HepG2 (cell line): Measurements from ENCODE around the gene NDUFB6. TPM values are rescaled to one million over a fixed set of nuclear protein-coding genes. Genes with fewer than 3 reads are reported as not detected.

Experiments
- ARHGAP35 ChIP-seq: sonication (generic); formaldehyde crosslinking; IDR thresholded peaks from 2 replicates; pipeline ENCODE4 v1.9.0; 2022; ENCODE audit warnings: mild to moderate bottlenecking, inconsistent platforms, moderate library complexity, missing genetic modification reagents, borderline replicate concordance
- CC2D1A ChIP-seq: sonication (generic); formaldehyde crosslinking; IDR thresholded peaks from 2 replicates; pipeline ENCODE4 v1.8.1; 2023; ENCODE audit warnings: mild to moderate bottlenecking, missing genetic modification reagents
- GABPA ChIP-seq, 2 experiments: IDR thresholded peaks; 2 replicates each; pipeline ENCODE4 v1.6.1; 2011 to 2016; ENCODE audit warnings: low read depth in 2 of 2, low read length in 1 of 2, missing biosample characterization in 1 of 2, missing genetic modification characterization in 1 of 2
- THYN1 ChIP-seq: sonication (generic); formaldehyde crosslinking; IDR thresholded peaks from 2 replicates; pipeline ENCODE4 v1.8.1; 2023; ENCODE audit warnings: low read depth, mild to moderate bottlenecking, moderate library complexity, missing genetic modification reagents, borderline replicate concordance
- ZNF138 ChIP-seq: sonication (generic); formaldehyde crosslinking; IDR thresholded peaks from 2 replicates; pipeline ENCODE4 v1.5.0; 2020; ENCODE audit warnings: mild to moderate bottlenecking, low read depth, missing genetic modification reagents
- ZNF263 ChIP-seq: sonication (generic); formaldehyde crosslinking; IDR thresholded peaks from 2 replicates; pipeline ENCODE4 v1.4.0; 2020; ENCODE audit warnings: missing genetic modification reagents
- ZNF619 ChIP-seq: sonication (generic); formaldehyde crosslinking; IDR thresholded peaks from 2 replicates; pipeline ENCODE4 v1.4.0; 2020; ENCODE audit warnings: mild to moderate bottlenecking, missing genetic modification reagents
- polyA plus RNA-seq, 8 experiments: library from polyadenylated mRNA; depleted of rRNA in 3 of 8; stranded (reverse) in 7 of 8; unstranded in 1 of 8; fragments of >200 nt; fragmentation: Illumina TruSeq in 4 of 8; extraction: Trizol in 4 of 8; gene quantifications; 2 replicates each; pipeline versions ENCODE4 v1.2.1 to v1.2.3, GENCODE V29; 2011 to 2016; ENCODE audit warnings: low read depth in 4 of 8, missing spikeins in 1 of 8, mixed read lengths in 1 of 8; ENCODE audit not compliant: insufficient read depth in 1 of 8
- total RNA-seq, 5 experiments: library from RNA; depleted of rRNA; stranded (reverse); fragments of >200 nt; fragmentation: Illumina TruSeq; extraction: Trizol; gene quantifications; 2 replicates each; pipeline ENCODE4 v1.2.3, GENCODE V29; 2016; ENCODE audit warnings: low read depth in 1 of 5
- TF ChIP-seq, protein P1 (sequence below): sonication (generic); formaldehyde crosslinking; IDR thresholded peaks from 2 replicates; pipeline ENCODE4 v1.5.0; 2020; ENCODE audit warnings: missing genetic modification reagents
- TF ChIP-seq, protein P2 (sequence below): sonication (generic); formaldehyde crosslinking; IDR thresholded peaks from 2 replicates; pipeline ENCODE4 v1.5.0; 2020; ENCODE audit warnings: mild to moderate bottlenecking, missing genetic modification reagents
- TF ChIP-seq, protein P3 (sequence below): sonication (generic); formaldehyde crosslinking; conservative IDR thresholded peaks from 2 replicates; pipeline ENCODE4 v1.8.0; 2022; ENCODE audit warnings: low read depth, missing genetic modification reagents
- TF ChIP-seq, protein P4 (sequence below), 2 experiments: sonication (generic) in 1 of 2; formaldehyde crosslinking in 1 of 2; IDR thresholded peaks; 2 replicates each; pipeline versions ENCODE4 v1.6.1 to v1.9.0; 2014 to 2022; ENCODE audit warnings: antibody characterized with exemption in 1 of 2, borderline replicate concordance in 1 of 2, inconsistent platforms in 1 of 2, low read depth in 1 of 2, missing genetic modification reagents in 1 of 2
- TF ChIP-seq, protein P5 (sequence below): sonication (generic); formaldehyde crosslinking; IDR thresholded peaks from 2 replicates; pipeline ENCODE4 v1.9.0; 2022; ENCODE audit warnings: low read depth, missing genetic modification reagents
- TF ChIP-seq, protein P6 (sequence below): sonication (generic); formaldehyde crosslinking; IDR thresholded peaks from 2 replicates; pipeline ENCODE4 v1.4.0; 2020; ENCODE audit warnings: missing genetic modification reagents, borderline replicate concordance

Gene NDUFB6
- total and polyA plus RNA-seq, 2 of the 13 experiments (the other 11 are each of a cell fraction or from before 2014, with no cell fraction given) = 31.2 to 81.9 TPM

DNA sequence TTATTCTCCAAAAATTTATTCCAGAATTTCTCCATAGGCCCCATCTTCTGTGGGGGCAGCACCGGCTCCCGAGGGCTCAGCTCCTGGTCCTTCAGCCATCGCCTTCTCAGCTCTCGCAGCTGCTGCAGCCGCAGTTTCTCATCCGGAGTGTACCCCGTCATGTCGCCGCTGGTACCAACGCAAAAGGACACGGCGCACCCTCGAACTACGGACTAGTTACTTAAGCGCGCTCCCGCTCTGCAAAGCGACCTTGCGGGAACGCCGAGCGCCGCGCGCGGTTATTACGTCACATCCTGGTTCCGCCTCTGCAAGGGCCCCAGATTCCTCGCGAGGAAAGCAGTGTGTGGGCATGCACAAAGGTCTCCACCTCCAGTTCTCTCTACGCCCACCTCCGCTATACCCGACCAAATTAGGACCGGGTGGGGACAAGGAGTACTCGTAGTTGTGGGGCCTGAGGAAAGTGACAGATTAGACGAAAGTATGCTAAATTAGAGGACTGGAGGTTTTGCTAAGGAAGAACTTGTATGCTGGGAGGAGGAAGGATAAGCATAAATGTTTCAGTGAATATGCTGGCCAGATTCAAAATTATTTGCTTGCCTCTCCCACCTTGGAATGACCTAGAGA is at the start of gene NDUFB6 (continued):
- TF ChIP-seq, protein P1, sequence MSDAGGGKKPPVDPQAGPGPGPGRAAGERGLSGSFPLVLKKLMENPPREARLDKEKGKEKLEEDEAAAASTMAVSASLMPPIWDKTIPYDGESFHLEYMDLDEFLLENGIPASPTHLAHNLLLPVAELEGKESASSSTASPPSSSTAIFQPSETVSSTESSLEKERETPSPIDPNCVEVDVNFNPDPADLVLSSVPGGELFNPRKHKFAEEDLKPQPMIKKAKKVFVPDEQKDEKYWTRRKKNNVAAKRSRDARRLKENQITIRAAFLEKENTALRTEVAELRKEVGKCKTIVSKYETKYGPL (CRISPR knock-in tag) = 0 out of 2 replicates have a peak, but pooled peaks have one; percentile 27
- TF ChIP-seq, protein P2, sequence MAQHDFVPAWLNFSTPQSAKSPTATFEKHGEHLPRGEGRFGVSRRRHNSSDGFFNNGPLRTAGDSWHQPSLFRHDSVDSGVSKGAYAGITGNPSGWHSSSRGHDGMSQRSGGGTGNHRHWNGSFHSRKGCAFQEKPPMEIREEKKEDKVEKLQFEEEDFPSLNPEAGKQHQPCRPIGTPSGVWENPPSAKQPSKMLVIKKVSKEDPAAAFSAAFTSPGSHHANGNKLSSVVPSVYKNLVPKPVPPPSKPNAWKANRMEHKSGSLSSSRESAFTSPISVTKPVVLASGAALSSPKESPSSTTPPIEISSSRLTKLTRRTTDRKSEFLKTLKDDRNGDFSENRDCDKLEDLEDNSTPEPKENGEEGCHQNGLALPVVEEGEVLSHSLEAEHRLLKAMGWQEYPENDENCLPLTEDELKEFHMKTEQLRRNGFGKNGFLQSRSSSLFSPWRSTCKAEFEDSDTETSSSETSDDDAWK (CRISPR knock-in tag) = no peak
- TF ChIP-seq, protein P3, sequence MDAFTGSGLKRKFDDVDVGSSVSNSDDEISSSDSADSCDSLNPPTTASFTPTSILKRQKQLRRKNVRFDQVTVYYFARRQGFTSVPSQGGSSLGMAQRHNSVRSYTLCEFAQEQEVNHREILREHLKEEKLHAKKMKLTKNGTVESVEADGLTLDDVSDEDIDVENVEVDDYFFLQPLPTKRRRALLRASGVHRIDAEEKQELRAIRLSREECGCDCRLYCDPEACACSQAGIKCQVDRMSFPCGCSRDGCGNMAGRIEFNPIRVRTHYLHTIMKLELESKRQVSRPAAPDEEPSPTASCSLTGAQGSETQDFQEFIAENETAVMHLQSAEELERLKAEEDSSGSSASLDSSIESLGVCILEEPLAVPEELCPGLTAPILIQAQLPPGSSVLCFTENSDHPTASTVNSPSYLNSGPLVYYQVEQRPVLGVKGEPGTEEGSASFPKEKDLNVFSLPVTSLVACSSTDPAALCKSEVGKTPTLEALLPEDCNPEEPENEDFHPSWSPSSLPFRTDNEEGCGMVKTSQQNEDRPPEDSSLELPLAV (CRISPR knock-in tag) = 0 out of 2 replicates have a peak, but pooled peaks have one; percentile 38
- TF ChIP-seq ZNF263 (CRISPR knock-in tag) = 0 out of 2 replicates have a peak, but pooled peaks have one; percentile 7
- peak; percentile 70; the same call in 1 of the 2 replicates for TF ChIP-seq ARHGAP35 (CRISPR knock-in tag)
- peak; percentile 92 for TF ChIP-seq ZNF138 (CRISPR knock-in tag)
- peak; percentile 86 for TF ChIP-seq GABPA (IDR thresholded peaks at IDR 0.05; ENCODE audit: low read depth, low read length)
- TF ChIP-seq GABPA (CRISPR knock-in tag; IDR thresholded peaks at IDR 0.05; ENCODE audit: low read depth) = peak; percentile 97
- no peak for TF ChIP-seq THYN1
- TF ChIP-seq, protein P4, sequence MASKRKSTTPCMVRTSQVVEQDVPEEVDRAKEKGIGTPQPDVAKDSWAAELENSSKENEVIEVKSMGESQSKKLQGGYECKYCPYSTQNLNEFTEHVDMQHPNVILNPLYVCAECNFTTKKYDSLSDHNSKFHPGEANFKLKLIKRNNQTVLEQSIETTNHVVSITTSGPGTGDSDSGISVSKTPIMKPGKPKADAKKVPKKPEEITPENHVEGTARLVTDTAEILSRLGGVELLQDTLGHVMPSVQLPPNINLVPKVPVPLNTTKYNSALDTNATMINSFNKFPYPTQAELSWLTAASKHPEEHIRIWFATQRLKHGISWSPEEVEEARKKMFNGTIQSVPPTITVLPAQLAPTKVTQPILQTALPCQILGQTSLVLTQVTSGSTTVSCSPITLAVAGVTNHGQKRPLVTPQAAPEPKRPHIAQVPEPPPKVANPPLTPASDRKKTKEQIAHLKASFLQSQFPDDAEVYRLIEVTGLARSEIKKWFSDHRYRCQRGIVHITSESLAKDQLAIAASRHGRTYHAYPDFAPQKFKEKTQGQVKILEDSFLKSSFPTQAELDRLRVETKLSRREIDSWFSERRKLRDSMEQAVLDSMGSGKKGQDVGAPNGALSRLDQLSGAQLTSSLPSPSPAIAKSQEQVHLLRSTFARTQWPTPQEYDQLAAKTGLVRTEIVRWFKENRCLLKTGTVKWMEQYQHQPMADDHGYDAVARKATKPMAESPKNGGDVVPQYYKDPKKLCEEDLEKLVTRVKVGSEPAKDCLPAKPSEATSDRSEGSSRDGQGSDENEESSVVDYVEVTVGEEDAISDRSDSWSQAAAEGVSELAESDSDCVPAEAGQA (IDR thresholded peaks at IDR 0.05; ENCODE audit: low read depth) = peak; percentile 91
- TF ChIP-seq, protein P4 (CRISPR knock-in tag; IDR thresholded peaks at IDR 0.05; ENCODE audit: borderline replicate concordance) = peak; percentile 47; the same call in 1 of the 2 replicates
- TF ChIP-seq, protein P5, sequence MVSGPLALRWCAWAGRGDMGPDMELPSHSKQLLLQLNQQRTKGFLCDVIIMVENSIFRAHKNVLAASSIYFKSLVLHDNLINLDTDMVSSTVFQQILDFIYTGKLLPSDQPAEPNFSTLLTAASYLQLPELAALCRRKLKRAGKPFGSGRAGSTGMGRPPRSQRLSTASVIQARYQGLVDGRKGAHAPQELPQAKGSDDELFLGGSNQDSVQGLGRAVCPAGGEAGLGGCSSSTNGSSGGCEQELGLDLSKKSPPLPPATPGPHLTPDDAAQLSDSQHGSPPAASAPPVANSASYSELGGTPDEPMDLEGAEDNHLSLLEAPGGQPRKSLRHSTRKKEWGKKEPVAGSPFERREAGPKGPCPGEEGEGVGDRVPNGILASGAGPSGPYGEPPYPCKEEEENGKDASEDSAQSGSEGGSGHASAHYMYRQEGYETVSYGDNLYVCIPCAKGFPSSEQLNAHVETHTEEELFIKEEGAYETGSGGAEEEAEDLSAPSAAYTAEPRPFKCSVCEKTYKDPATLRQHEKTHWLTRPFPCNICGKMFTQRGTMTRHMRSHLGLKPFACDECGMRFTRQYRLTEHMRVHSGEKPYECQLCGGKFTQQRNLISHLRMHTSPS (CRISPR knock-in tag) = no peak
- no peak for TF ChIP-seq CC2D1A (CRISPR knock-in tag)
- TF ChIP-seq, protein P6, sequence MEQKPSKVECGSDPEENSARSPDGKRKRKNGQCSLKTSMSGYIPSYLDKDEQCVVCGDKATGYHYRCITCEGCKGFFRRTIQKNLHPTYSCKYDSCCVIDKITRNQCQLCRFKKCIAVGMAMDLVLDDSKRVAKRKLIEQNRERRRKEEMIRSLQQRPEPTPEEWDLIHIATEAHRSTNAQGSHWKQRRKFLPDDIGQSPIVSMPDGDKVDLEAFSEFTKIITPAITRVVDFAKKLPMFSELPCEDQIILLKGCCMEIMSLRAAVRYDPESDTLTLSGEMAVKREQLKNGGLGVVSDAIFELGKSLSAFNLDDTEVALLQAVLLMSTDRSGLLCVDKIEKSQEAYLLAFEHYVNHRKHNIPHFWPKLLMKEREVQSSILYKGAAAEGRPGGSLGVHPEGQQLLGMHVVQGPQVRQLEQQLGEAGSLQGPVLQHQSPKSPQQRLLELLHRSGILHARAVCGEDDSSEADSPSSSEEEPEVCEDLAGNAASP (CRISPR knock-in tag) = no peak
- TF ChIP-seq ZNF619 (CRISPR knock-in tag) = 0 out of 2 replicates have a peak, but pooled peaks have one; percentile 35
